GM12878 (cell line): Measurements from ENCODE around the gene XPNPEP3. TPM values are rescaled to one million over a fixed set of nuclear protein-coding genes. Genes with fewer than 3 reads are reported as not detected.

ENCODE experiments used
- ATAC-seq: fragments of 200-7000 bp; cut with Tn5 transposase; 3 replicates; pipeline ENCODE4 v1.9.1; 2020; ENCODE audit warnings: mild to moderate bottlenecking, moderate library complexity
- BruUV-seq: library from RNA; stranded (reverse); fragments of 400-500 nt; replicated peaks from 2 replicates; lab custom pipeline; 2021; lab: Mats Ljungman, UMichigan
- CTCF ChIA-PET: fragments of 300-600 bp; sonication (Branson Sonifier 250); formaldehyde crosslinking; extraction: SDS; loops from one replicate; lab custom pipeline; 2021; ENCODE audit warnings: inconsistent platforms; lab: Yijun Ruan, JAX
- POLR2A ChIA-PET: fragments of 350-600 bp; formaldehyde crosslinking; extraction: SDS; loops from one replicate; lab custom pipeline; 2021; ENCODE audit warnings: inconsistent platforms; lab: Charles Lee
- RAD21 ChIA-PET: fragments of 300-600 bp; sonication (Branson Sonifier 250); formaldehyde crosslinking; loops from one replicate; lab custom pipeline; 2023; ENCODE audit warnings: antibody characterized with exemption; ENCODE audit not compliant: unreplicated experiment; lab: Charles Lee
- SMC1A ChIA-PET: fragments of 300-600 bp; sonication (Branson Sonifier 250); formaldehyde crosslinking; loops from one replicate; lab custom pipeline; 2023; ENCODE audit not compliant: unreplicated experiment, uncharacterized antibody; lab: Charles Lee
- DNase-seq: peaks from one replicate; pipeline ENCODE4 v3.0.0-alpha.2; 2011; ENCODE audit warnings: low read depth, low spot score
- FAIRE-seq: peaks from 3 replicates; lab custom pipeline; 2011; peaks lifted over from hg19 to GRCh38; lab: Jason Lieb, UNC
- H2AFZ ChIP-seq: 2 replicates; pipeline ENCODE4 v1.6.0; 2011; ENCODE audit warnings: low read depth, low read length, control low read depth; ENCODE audit not compliant: control insufficient read depth
- H3K27ac ChIP-seq: 2 replicates; pipeline ENCODE4 v1.5.1; 2011; ENCODE audit warnings: control low read depth; ENCODE audit not compliant: control insufficient read depth, insufficient read depth
- H3K27me3 ChIP-seq, 2 experiments: replicated peaks in 1 of 2; 2 replicates each; pipeline versions ENCODE4 v1.6.0 to v1.6.1; 2011; ENCODE audit warnings: low read length in 1 of 2; ENCODE audit not compliant: control insufficient read depth in 2 of 2, insufficient read depth in 2 of 2
- H3K36me3 ChIP-seq, 2 experiments: 2 replicates each; pipeline ENCODE4 v1.5.1; 2011; ENCODE audit warnings: low read length in 1 of 2; ENCODE audit not compliant: control insufficient read depth in 2 of 2, insufficient read depth in 2 of 2
- H3K4me1 ChIP-seq: 2 replicates; pipeline ENCODE4 v1.6.1; 2011; ENCODE audit warnings: mild to moderate bottlenecking, low read length, moderate library complexity, mixed read lengths; ENCODE audit not compliant: control insufficient read depth, insufficient read depth
- H3K4me2 ChIP-seq: 2 replicates; pipeline ENCODE4 v1.6.0; 2011; ENCODE audit warnings: control low read depth; ENCODE audit not compliant: control insufficient read depth, insufficient read depth
- H3K4me3 ChIP-seq: fragments of 200-600 bp; sonication (generic); 2 replicates; pipeline ENCODE4 v1.5.1; 2016
- H3K79me2 ChIP-seq: 2 replicates; pipeline ENCODE4 v1.6.0; 2011; ENCODE audit warnings: low read length; ENCODE audit not compliant: control insufficient read depth, insufficient read depth
- H3K9ac ChIP-seq: 2 replicates; pipeline ENCODE4 v1.8.0; 2011; ENCODE audit warnings: low read length, control low read depth, mixed read lengths; ENCODE audit not compliant: control insufficient read depth, insufficient read depth
- H3K9me3 ChIP-seq: replicated peaks from 3 replicates; pipeline ENCODE4 v1.5.1; 2011; ENCODE audit warnings: mild to moderate bottlenecking, low read length; ENCODE audit not compliant: control insufficient read depth, insufficient read depth
- H4K20me1 ChIP-seq: 2 replicates; pipeline ENCODE4 v1.6.0; 2011; ENCODE audit not compliant: control insufficient read depth, insufficient read depth
- E2F4 ChIP-seq: IDR thresholded peaks from 2 replicates; pipeline ENCODE4 v1.6.1; 2012; ENCODE audit warnings: low read depth, low read length, improper control_type of control experiment
- GABPA ChIP-seq: IDR thresholded peaks from 2 replicates; pipeline ENCODE4 v1.6.1; 2014; ENCODE audit warnings: antibody characterized with exemption, low read depth, mild to moderate bottlenecking, inconsistent platforms
- HDAC6 ChIP-seq: fragments of 200-600 bp; sonication (generic); IDR thresholded peaks from one replicate; pipeline ENCODE4 v1.8.0; 2017; ENCODE audit warnings: antibody characterized with exemption; ENCODE audit not compliant: unreplicated experiment
- MAX ChIP-seq: IDR thresholded peaks from 2 replicates; pipeline ENCODE4 v1.6.1; 2012; ENCODE audit warnings: low read depth, low read length, improper control_type of control experiment
- NBN ChIP-seq: fragments of 450-650 bp; IDR thresholded peaks from 2 replicates; pipeline ENCODE4 v1.6.1; 2016
- NFYA ChIP-seq: IDR thresholded peaks from 2 replicates; pipeline ENCODE4 v1.6.1; 2011; ENCODE audit warnings: low read depth, mild to moderate bottlenecking, low read length, improper control_type of control experiment, borderline replicate concordance
- NR2F1 ChIP-seq: fragments of 450-650 bp; conservative IDR thresholded peaks from 2 replicates; pipeline ENCODE4 v1.6.1; 2017; ENCODE audit warnings: mild to moderate bottlenecking
- NRF1 ChIP-seq: conservative IDR thresholded peaks from 2 replicates; pipeline ENCODE4 v1.6.1; 2011; ENCODE audit warnings: mild to moderate bottlenecking, low read depth, low read length, improper control_type of control experiment
- RB1 ChIP-seq: fragments of 450-650 bp; formaldehyde crosslinking; IDR thresholded peaks from 2 replicates; pipeline ENCODE4 v1.6.1; 2017; ENCODE audit warnings: mild to moderate bottlenecking, borderline replicate concordance
- REST ChIP-seq: IDR thresholded peaks from 2 replicates; pipeline ENCODE4 v1.6.1; 2012; ENCODE audit warnings: mild to moderate bottlenecking, low read depth, low read length
- RUNX3 ChIP-seq: IDR thresholded peaks from 2 replicates; pipeline ENCODE4 v1.6.1; 2012; ENCODE audit warnings: low read length, inconsistent platforms
- SIX5 ChIP-seq: IDR thresholded peaks from 2 replicates; pipeline ENCODE4 v1.6.1; 2011; ENCODE audit warnings: mild to moderate bottlenecking, low read depth, low read length, moderate library complexity; ENCODE audit not compliant: severe bottlenecking
- TCF12 ChIP-seq: IDR thresholded peaks from 2 replicates; pipeline ENCODE4 v1.6.1; 2011; ENCODE audit warnings: low read depth, mild to moderate bottlenecking, low read length
- YBX1 ChIP-seq: fragments of 450-650 bp; IDR thresholded peaks from 2 replicates; pipeline ENCODE4 v1.6.1; 2016; ENCODE audit warnings: antibody characterized with exemption
- ZZZ3 ChIP-seq: IDR thresholded peaks from 2 replicates; pipeline ENCODE4 v1.6.1; 2011; ENCODE audit warnings: low read depth; ENCODE audit not compliant: control insufficient read depth, insufficient read length
- WGBS: methylation state at CpG from one replicate; pipeline ENCODE4 v1.1.6; 2016; ENCODE audit warnings: low lambda C conversion rate; ENCODE audit not compliant: insufficient replicate concordance, insufficient coverage; ENCODE audit errors: missing lambda C conversion rate; 5-methylcytosine and 5-hydroxymethylcytosine counted together
- in situ Hi-C: fragments of 300-500 bp; cut with MboI; formaldehyde crosslinking; loops from 9 replicates; pipeline ENCODE4 v1.14.3; 2018; ENCODE audit warnings: mixed read lengths
- intact Hi-C: fragments of 100-400 bp; cut with micrococcal nuclease; formaldehyde crosslinking; loops from one replicate; pipeline ENCODE4 v1.14.2; 2022; ENCODE audit not compliant: unreplicated experiment
- polyA plus RNA-seq, 11 experiments: library from polyadenylated mRNA; depleted of rRNA in 4 of 11; unstranded in 6 of 11; stranded (reverse) in 5 of 11; fragments of >200 nt; fragmentation: Nextera tagmentation in 4 of 11; fragmentation: Illumina TruSeq in 1 of 11; extraction: Ambion mirVana in 4 of 11; extraction: Trizol in 1 of 11; gene quantifications; 1 replicate in 1 of 11; 2 replicates in 10 of 11; pipeline versions ENCODE4 v1.2.1 to v1.2.3, GENCODE V29; 2011 to 2016; ENCODE audit warnings: inconsistent platforms in 2 of 11, missing spikeins in 2 of 11, low read depth in 1 of 11
- total RNA-seq, 4 experiments: library from RNA; depleted of rRNA in 3 of 4; stranded (reverse); fragments of >200 nt in 3 of 4; fragmentation: Illumina TruSeq in 1 of 4; extraction: Trizol in 1 of 4; gene quantifications; 2 replicates each; pipeline versions ENCODE4 v1.2.1 to v1.2.3, GENCODE V29; 2013 to 2021
- TF ChIP-seq, protein P1 (sequence below): IDR thresholded peaks from 2 replicates; pipeline ENCODE4 v1.6.1; 2012; ENCODE audit warnings: low read length, inconsistent platforms
- TF ChIP-seq, protein P2 (sequence below): IDR thresholded peaks from 2 replicates; pipeline ENCODE4 v1.6.1; 2012; ENCODE audit warnings: low read depth, low read length, improper control_type of control experiment

Gene XPNPEP3
- total and polyA plus RNA-seq, 10 of the 15 experiments (the other 5 are each of a cell fraction or from before 2014, with no cell fraction given), result 6.7 to 19.9 (median 11.7) TPM

DNA sequence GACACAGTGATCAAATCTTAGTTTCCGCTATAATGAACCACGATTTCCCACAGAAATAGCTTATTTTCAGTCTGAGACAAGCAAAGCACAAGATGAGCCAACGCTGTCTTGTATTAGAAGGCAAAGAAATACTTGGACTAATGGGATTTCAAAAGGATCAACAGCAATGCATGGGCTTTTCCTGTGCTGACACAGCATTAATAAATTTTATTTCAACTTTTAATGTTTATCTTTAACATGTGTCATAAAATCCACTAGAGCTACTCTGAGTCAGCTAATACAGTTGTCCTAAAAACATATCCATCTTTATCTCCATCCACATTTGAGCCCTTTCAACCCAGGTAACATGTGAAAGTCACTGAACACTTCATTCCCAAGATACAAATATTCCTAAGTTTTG is 22.3 kb upstream of the XPNPEP3 start (continued):
- TF ChIP-seq, protein P1, sequence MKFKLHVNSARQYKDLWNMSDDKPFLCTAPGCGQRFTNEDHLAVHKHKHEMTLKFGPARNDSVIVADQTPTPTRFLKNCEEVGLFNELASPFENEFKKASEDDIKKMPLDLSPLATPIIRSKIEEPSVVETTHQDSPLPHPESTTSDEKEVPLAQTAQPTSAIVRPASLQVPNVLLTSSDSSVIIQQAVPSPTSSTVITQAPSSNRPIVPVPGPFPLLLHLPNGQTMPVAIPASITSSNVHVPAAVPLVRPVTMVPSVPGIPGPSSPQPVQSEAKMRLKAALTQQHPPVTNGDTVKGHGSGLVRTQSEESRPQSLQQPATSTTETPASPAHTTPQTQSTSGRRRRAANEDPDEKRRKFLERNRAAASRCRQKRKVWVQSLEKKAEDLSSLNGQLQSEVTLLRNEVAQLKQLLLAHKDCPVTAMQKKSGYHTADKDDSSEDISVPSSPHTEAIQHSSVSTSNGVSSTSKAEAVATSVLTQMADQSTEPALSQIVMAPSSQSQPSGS, result no peak
- TF ChIP-seq TCF12, result no peak
- TF ChIP-seq E2F4, result no peak
- no peak for TF ChIP-seq REST
- TF ChIP-seq, all 136 proteins: peak for 0

- TF ChIP-seq NRF1 (no peak), ZZZ3 (no peak), NFYA (no peak), HDAC6 (no peak), GABPA (no peak), SIX5 (no peak), MAX (no peak), YBX1 (no peak), RB1 (no peak), RUNX3 (no peak), NR2F1 (no peak), NBN (no peak)
- TF ChIP-seq, protein P2, sequence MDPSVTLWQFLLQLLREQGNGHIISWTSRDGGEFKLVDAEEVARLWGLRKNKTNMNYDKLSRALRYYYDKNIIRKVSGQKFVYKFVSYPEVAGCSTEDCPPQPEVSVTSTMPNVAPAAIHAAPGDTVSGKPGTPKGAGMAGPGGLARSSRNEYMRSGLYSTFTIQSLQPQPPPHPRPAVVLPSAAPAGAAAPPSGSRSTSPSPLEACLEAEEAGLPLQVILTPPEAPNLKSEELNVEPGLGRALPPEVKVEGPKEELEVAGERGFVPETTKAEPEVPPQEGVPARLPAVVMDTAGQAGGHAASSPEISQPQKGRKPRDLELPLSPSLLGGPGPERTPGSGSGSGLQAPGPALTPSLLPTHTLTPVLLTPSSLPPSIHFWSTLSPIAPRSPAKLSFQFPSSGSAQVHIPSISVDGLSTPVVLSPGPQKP, result no peak
Observed at GRCh38 chr22:40838486-40838885, 18.5 kb upstream of the XPNPEP3 start.

More at GRCh38 chr22:40838486-40838885, 18.5 kb upstream of the XPNPEP3 start:
- POLR2A ChIA-PET, result interaction anchor here (0.6 to 0.7 kb wide), 2 partner anchors 54 to 813 kb away, joined by 3 read pairs; no protein-coding TSS in a partner anchor
- SMC1A ChIA-PET, result interaction anchor here (0.8 to 1.6 kb wide), 3 partner anchors 11 to 19 kb away, joined by 4 to 5 read pairs (median 5); no protein-coding TSS in a partner anchor
- no TSS peak for BruUV-seq
- no peak for DNase-seq
- no peaks in the 10 kb centered on the region for H3K4me1 ChIP-seq
- no peak for ATAC-seq
- H4K20me1 ChIP-seq, result no peaks in the 10 kb centered on the region
- H3K9me3 ChIP-seq, result no peaks in the 10 kb centered on the region
- no peaks in the 10 kb centered on the region for H3K27me3 ChIP-seq
- RAD21 ChIA-PET, result no interaction called here
- no peak overlapping the region for H3K9ac ChIP-seq
- peaks cover 2 to 31% of the 10 kb centered on the region in 2 experiments for H3K36me3 ChIP-seq
- intact Hi-C loops (no loop called here), in situ Hi-C loops (no loop called here)
- H3K79me2 ChIP-seq, result no peaks in the 10 kb centered on the region; the same call in 1 of the 2 replicates
- H3K27ac ChIP-seq, result no peak overlapping the region
- FAIRE-seq, result no peak
- H3K4me2 ChIP-seq, result no peak overlapping the region
- H3K4me3 ChIP-seq, result no peak overlapping the region; the same call in 1 of the 2 replicates
- CTCF ChIA-PET, result interaction anchor here (0.7 to 1.4 kb wide), 2 partner anchors 40 to 61 kb away, joined by 3 read pairs; no protein-coding TSS in a partner anchor
- H2AFZ ChIP-seq, result no peak overlapping the region
- 97% methylated on average over 2 of the region's 3 CpGs for WGBS
